ENCODE results near the gene CRCP. TPM values are rescaled to one million over a fixed set of nuclear protein-coding genes. Genes with fewer than 3 reads are reported as not detected.

Gene CRCP
- total and polyA plus RNA-seq, 2 of the 13 experiments (the other 11 are each of a cell fraction or from before 2014, with no cell fraction given), result 22.7 to 31.0 TPM

GRCh38 chr7:66075590-66076461 lies 38.8 kb upstream of the CRCP start, which contains the start of gene ASL (continued):
- 0 out of 2 replicates have a peak, but pooled peaks have one; percentile 36 for TF ChIP-seq MLXIP (CRISPR knock-in tag; IDR thresholded peaks at IDR 0.05; ENCODE audit: borderline replicate concordance)
- no peak for TF ChIP-seq TAF15 (IDR thresholded peaks at IDR 0.05; ENCODE audit: low read depth, low read length, poor library complexity, severe bottlenecking)
- peak; percentile 71 for TF ChIP-seq HOXA5 (CRISPR knock-in tag; IDR thresholded peaks at IDR 0.05)
- TF ChIP-seq ZNF557 (CRISPR knock-in tag; IDR thresholded peaks at IDR 0.05), result no peak
- peak; percentile 43 for TF ChIP-seq POGZ (CRISPR knock-in tag; IDR thresholded peaks at IDR 0.05)
- TF ChIP-seq ZNF121 (CRISPR knock-in tag; IDR thresholded peaks at IDR 0.05), result 0 out of 2 replicates have a peak, but pooled peaks have one; percentile 29
- no peak for TF ChIP-seq ZSCAN5A (CRISPR knock-in tag; IDR thresholded peaks at IDR 0.05; ENCODE audit: borderline replicate concordance)
- TF ChIP-seq FOXA3 (CRISPR knock-in tag; IDR thresholded peaks at IDR 0.05), result peak; percentile 36
- peak; percentile 35; the same call in 1 of the 2 replicates for TF ChIP-seq TIGD3 (CRISPR knock-in tag; IDR thresholded peaks at IDR 0.05; ENCODE audit: borderline replicate concordance)
- peak; percentile 42; the same call in 1 of the 2 replicates for TF ChIP-seq ZNF580 (CRISPR knock-in tag; IDR thresholded peaks at IDR 0.05; ENCODE audit: borderline replicate concordance, low read depth)
- 0 out of 2 replicates have a peak, but pooled peaks have one; percentile 60 for TF ChIP-seq ZNF569 (CRISPR knock-in tag; IDR thresholded peaks at IDR 0.05; ENCODE audit: borderline replicate concordance)
- no peak for TF ChIP-seq SMAD1 (CRISPR knock-in tag; IDR thresholded peaks at IDR 0.05; ENCODE audit: borderline replicate concordance, low read depth)
- peak; percentile 80 for TF ChIP-seq SALL2 (CRISPR knock-in tag; IDR thresholded peaks at IDR 0.05)
- TF ChIP-seq HMGA1 (CRISPR knock-in tag; conservative IDR thresholded peaks at IDR 0.05), result no peak
- TF ChIP-seq ZBTB20 (CRISPR knock-in tag; IDR thresholded peaks at IDR 0.05; ENCODE audit: borderline replicate concordance, low read depth), result no peak
- TF ChIP-seq HMG20A (CRISPR knock-in tag; IDR thresholded peaks at IDR 0.05; ENCODE audit: borderline replicate concordance), result no peak; the same call in 1 of the 2 replicates
- TF ChIP-seq GATA4 (IDR thresholded peaks at IDR 0.05; ENCODE audit: borderline replicate concordance, low read depth), result no peak
- peak; percentile 83 for TF ChIP-seq ZGPAT (CRISPR knock-in tag; IDR thresholded peaks at IDR 0.05)

Data from HepG2 (cell line).